Measurements from ENCODE around the gene SLC6A9.

The SLC6A9 gene

GRCh38 chr1:44021581-44022321, 9.5 kb downstream of the SLC6A9 start:
- no peak for TF ChIP-seq NFIC (IDR thresholded peaks at IDR 0.05)
- no peak for TF ChIP-seq USF1 (IDR thresholded peaks at IDR 0.05)
- no peak for TF ChIP-seq CREB1 (IDR thresholded peaks at IDR 0.05; ENCODE audit: low read depth)
- TF ChIP-seq RAD21 (IDR thresholded peaks at IDR 0.05; ENCODE audit: low read depth), result no peak

- TF ChIP-seq REST (IDR thresholded peaks at IDR 0.05; ENCODE audit: low read depth) (no peak), RAD21 (IDR thresholded peaks at IDR 0.05; ENCODE audit: low read depth) (no peak), TEAD4 (IDR thresholded peaks at IDR 0.05) (no peak)
Observed at GRCh38 chr1:44021156-44021555, 10.1 kb downstream of the SLC6A9 start.

GRCh38 chr1:44020464-44020863, 10.8 kb downstream of the SLC6A9 start:
- TF ChIP-seq CEBPB (IDR thresholded peaks at IDR 0.05) (no peak), TAF1 (IDR thresholded peaks at IDR 0.05; ENCODE audit: low read depth) (no peak), EGR1 (IDR thresholded peaks at IDR 0.05) (no peak), USF1 (IDR thresholded peaks at IDR 0.05) (no peak), EP300 (IDR thresholded peaks at IDR 0.05; ENCODE audit: borderline replicate concordance) (no peak), MAX (IDR thresholded peaks at IDR 0.05) (no peak), FOXM1 (IDR thresholded peaks at IDR 0.05; ENCODE audit: borderline replicate concordance, low read depth) (no peak), RAD21 (IDR thresholded peaks at IDR 0.05; ENCODE audit: low read depth) (no peak), TEAD4 (IDR thresholded peaks at IDR 0.05) (no peak), CREB1 (IDR thresholded peaks at IDR 0.05; ENCODE audit: low read depth) (no peak), NFIC (IDR thresholded peaks at IDR 0.05) (no peak), TCF12 (IDR thresholded peaks at IDR 0.05; ENCODE audit: low read depth) (no peak)

GRCh38 chr1:44019466-44019948, 11.8 kb downstream of the SLC6A9 start:
- TF ChIP-seq TEAD4 (IDR thresholded peaks at IDR 0.05) (no peak), YY1 (IDR thresholded peaks at IDR 0.05; ENCODE audit: low read depth) (no peak), CREB1 (IDR thresholded peaks at IDR 0.05; ENCODE audit: low read depth) (no peak), CEBPB (IDR thresholded peaks at IDR 0.05) (no peak), USF1 (IDR thresholded peaks at IDR 0.05) (no peak), RAD21 (IDR thresholded peaks at IDR 0.05; ENCODE audit: low read depth) (no peak), MAX (IDR thresholded peaks at IDR 0.05) (no peak), EP300 (IDR thresholded peaks at IDR 0.05; ENCODE audit: borderline replicate concordance) (no peak), TAF1 (IDR thresholded peaks at IDR 0.05; ENCODE audit: low read depth) (no peak), FOXM1 (IDR thresholded peaks at IDR 0.05; ENCODE audit: borderline replicate concordance, low read depth) (no peak), NFIC (IDR thresholded peaks at IDR 0.05) (no peak)

GRCh38 chr1:44016890-44017400, 14.3 kb downstream of the SLC6A9 start:
- TF ChIP-seq EP300 (IDR thresholded peaks at IDR 0.05; ENCODE audit: borderline replicate concordance), result no peak
- no peak for TF ChIP-seq TAF1 (IDR thresholded peaks at IDR 0.05; ENCODE audit: low read depth)
- no peak for TF ChIP-seq RAD21 (IDR thresholded peaks at IDR 0.05; ENCODE audit: low read depth)
- TF ChIP-seq CREB1 (IDR thresholded peaks at IDR 0.05; ENCODE audit: low read depth), result no peak
- no peak for TF ChIP-seq NFIC (IDR thresholded peaks at IDR 0.05)
- no peak for TF ChIP-seq MAX (IDR thresholded peaks at IDR 0.05)
- no peak for TF ChIP-seq CEBPB (IDR thresholded peaks at IDR 0.05)
- no peak for TF ChIP-seq YY1 (IDR thresholded peaks at IDR 0.05; ENCODE audit: low read depth)
- TF ChIP-seq EGR1 (IDR thresholded peaks at IDR 0.05), result no peak
- TF ChIP-seq ZBTB7A (IDR thresholded peaks at IDR 0.05; ENCODE audit: low read depth), result no peak
- no peak for TF ChIP-seq TEAD4 (IDR thresholded peaks at IDR 0.05)
- TF ChIP-seq TCF12 (IDR thresholded peaks at IDR 0.05; ENCODE audit: low read depth), result no peak
- TF ChIP-seq USF1 (IDR thresholded peaks at IDR 0.05), result no peak
- no peak for TF ChIP-seq FOXM1 (IDR thresholded peaks at IDR 0.05; ENCODE audit: borderline replicate concordance, low read depth)
